Activated CD4-positive, alpha-beta T cell treated with anti-CD3 and anti-CD28 coated beads, Interleukin-2, Interleukin-6, amounts not matched to agents 100 ng/mL and 50 ng/mL, durations not matched to agents 16 hours and 8 hours (primary cell): ENCODE data around the gene FNIP1.
"Not testable (repeated sequence)": the region's sequence is repeated elsewhere in the genome, so short reads cannot be mapped to it uniquely, and the experiment has no call there.

Source experiments
- DNase-seq: peaks from one replicate; pipeline ENCODE4 v3.0.0-alpha.2; 2020

Gene FNIP1

GRCh38 chr5:131786900-131787692 lies 9.7 kb downstream of the FNIP1 start:
- DNase-seq: no peak

DNA sequence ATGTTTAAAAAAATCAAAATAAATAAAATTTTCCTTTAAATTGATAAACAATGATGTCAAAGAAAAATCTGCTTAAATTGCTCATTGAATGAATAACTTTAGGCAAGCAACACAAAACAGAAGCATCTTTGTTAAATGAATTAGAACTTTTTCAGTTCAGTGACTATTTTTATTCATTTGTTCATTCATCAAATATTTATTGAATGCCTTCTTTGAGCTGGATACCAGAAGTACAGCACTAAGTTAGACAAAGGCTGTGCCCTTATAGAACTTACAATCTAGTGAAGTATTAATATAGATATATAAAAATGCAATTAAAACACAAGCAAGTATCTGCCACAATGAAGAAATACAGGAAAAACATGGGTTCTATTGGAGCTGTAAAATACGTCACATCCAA lies 10.8 kb downstream of the FNIP1 start:
- DNase-seq: no peak

DNA sequence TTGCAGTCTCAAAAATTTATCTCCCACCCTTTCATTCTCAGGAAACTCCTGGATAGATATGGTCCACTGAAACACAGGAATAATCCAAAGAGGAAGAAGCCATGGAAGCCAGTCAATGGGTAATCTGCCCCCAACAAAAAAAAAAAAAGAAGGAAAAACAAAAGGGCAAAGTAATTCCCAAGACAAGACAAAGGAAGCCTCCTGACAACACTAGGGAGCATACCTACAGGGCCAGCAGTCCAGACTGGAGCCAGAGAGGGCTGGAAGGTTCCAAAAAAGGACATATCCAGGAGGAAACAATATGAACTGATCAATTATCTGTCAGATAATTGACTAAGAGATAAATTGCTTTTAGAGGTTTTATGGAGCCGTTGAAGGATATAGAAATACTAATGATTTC lies 12.9 kb downstream of the FNIP1 start:
- no peak for DNase-seq

DNA sequence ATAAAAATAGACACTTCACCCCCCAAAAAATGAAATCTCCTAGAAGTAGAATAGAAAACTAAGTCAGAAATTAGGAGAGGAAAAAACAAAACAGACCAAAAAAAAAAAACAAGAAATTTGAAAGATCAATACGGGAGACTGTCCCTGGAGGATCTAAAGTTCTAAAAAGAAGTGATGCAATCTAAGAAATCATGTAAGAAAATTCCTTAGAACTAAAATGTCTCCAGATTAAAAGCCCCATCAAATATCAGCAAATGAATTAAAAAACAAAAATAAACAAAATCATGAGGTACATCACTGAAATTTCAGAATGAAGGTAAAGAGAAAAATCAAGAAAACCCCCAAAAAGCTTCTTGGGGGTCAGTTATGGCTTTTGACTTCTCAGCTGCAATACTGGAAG lies 13.5 kb downstream of the FNIP1 start:
- DNase-seq: no peak

- no peak for DNase-seq
Observed at GRCh38 chr5:131782717-131783116, 14.1 kb downstream of the FNIP1 start.

- not testable (repeated sequence) for DNase-seq
Observed at GRCh38 chr5:131778141-131778540, 18.7 kb downstream of the FNIP1 start.

DNA sequence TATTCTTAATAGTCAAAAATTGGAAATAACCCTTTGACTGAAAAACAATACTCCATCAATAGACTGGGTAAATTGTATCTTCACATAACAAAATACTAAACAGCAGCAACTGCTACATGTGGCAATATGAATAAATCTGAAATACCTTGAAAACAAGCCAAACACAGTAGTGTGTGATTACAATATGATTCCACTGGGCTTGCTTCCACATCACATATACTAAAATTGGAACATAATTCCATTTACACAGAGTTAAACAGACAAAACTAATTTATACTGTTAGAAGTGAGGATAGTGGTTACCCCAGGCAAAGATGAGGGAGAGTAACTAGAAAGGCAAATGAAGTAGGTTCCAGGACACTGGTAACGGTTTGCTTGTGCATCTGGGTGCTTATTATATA lies 20.4 kb downstream of the FNIP1 start:
- no peak for DNase-seq

- no peak for DNase-seq
Observed at GRCh38 chr5:131774652-131775367, 22.0 kb downstream of the FNIP1 start.

DNA sequence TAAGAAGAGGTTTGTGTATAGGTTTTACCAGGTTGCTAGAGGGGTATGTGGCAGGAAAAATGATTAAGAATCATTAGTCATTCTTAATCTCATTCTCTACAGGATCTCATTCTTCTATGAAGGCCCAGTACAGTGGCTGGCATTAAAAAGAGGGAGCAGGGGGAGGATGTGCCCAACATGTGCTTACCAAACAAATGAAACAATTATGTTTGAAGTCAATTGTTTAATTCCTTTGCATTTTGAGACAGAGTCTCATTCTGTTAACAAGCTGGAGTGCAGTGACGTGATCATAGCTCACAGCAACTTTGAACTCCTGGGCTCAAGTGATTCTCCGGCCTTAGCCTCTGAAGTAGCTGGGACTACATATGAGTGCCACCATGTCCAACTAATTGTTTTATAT lies 23.0 kb downstream of the FNIP1 start:
- DNase-seq: no peak

DNA sequence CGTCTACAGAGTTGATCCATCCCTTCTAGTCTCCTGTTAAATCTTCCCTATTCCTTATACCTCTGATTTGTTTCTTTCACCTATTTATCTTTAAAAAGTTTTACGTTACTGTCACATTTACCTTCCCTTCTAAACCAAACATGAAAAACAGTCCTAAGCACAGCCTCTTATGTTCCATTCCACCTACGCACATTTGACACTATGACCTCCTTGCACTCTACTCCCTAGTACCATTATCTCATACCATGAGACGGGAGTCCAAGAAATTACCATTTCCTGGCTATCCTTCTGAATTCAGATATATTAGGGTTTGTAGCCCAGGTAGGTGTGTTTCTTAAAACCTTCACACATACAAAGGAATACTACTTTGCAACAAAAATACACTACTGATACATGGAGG lies 25.1 kb downstream of the FNIP1 start:
- no peak for DNase-seq

- no peak for DNase-seq
Observed at GRCh38 chr5:131769961-131770360, 26.9 kb downstream of the FNIP1 start.

DNA sequence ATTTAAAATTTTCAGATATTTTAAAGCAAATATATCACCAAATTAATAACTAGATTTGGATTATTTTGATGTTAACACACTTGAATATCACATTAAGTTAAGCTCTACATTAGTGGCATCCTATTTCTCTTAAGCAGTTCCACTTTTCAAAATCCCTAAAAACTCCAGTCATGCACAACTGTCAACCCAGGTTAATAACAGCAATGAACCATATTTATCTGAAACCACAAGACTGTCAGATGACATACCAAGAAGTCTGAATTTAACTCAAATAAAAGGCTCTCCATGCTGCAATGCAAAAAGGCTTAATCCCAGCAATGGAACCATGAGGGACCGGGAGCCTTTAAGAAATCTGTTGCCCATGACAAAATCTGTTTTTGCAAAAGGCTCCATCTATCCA lies 27.5 kb downstream of the FNIP1 start:
- no peak for DNase-seq

DNA sequence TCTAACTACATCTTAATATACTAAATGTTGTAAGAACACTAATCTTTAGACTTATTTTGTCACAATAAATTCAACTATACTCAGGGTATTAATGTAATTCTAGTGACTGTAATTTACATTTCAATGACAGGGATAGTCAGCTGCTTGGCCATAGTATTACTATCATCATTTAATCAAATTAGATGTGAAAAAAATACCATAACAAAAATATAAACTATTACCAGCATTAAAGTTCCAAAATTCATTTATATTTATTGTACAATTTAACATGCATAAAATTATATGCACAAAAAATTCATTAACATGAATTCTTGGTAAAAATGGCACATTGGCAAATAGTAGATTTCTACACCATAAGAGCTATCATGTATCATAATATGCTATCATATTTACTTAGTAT lies 28.9 kb downstream of the FNIP1 start:
- DNase-seq: no peak

DNA sequence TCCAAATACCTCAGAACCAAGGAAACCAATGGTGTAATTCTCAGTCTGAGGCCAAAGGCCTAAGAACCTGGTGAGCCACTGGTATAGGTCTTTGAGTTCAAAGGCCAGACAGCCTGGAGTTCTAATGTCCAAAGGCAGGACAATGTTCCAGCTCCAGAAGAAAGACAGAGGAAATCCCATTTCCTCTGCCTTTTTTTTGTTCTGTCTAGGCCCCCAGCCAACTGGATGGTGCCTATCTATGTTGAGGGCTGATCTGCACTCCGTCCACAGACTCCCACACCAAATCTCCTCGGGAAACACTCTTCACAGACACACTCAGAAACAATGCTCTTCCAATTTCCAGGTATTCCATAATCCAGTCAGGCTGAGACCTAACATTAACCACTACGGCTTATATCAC lies 30.1 kb downstream of the FNIP1 start:
- no peak for DNase-seq

DNA sequence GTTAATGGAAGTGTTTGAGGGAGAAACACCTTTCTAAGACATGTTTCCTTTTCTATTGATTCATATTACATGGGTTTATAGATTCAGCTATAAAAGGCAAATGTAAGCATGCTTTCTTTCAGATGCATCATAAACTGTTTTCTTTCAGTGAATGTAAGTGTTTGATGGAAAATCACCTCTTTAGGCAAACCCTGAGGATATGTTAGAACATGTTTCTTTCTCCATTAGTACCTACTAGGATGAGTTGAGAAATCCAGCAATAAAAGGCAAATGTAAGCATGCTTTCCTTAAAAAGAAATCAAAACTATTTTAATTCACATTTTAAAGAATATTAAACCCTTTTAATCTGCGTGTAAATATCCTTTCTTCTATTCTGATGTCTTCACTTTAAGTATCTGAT lies 31.6 kb downstream of the FNIP1 start:
- no peak for DNase-seq

DNA sequence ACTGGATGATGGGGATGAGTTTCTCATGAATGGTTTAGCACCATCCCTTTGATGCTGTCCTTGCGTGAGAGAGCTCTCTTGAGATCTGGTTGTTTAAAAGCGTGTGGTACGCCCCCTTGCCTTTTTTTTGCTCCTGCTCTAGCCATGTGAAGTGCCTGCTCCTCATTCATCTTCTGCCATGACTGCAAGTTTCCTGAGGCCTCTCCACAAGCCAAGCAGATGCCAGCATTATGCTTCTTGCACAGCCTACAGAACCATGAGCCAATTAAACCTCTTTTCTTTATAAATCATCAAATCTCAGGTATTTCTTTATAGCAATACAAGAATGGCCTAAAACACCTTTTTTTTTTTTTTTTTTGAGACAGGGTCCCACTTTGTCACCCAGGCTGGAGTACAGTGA lies 32.8 kb downstream of the FNIP1 start:
- no peak for DNase-seq

- DNase-seq: no peak
Observed at GRCh38 chr5:131760793-131761192, 36.0 kb downstream of the FNIP1 start.

- no peak for DNase-seq
Observed at GRCh38 chr5:131759704-131760103, 37.1 kb downstream of the FNIP1 start.

DNA sequence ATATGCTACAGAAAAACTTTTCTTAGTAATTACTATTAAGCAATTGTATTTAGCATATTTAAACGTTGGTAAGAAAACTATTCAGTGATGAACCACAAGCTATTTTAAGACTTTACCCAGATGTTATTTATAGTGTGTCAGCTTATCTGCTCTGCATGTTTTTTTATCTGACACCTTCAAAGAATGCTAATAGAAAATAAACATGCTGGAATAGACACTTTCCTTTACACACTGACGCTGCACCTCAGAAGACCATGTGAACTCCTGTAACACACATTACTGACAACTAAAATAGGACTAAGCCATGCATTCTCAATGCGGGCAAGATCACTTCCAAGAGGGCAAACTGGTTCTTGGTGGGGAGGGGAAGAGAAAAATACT lies 38.3 kb downstream of the FNIP1 start:
- DNase-seq: no peak

DNA sequence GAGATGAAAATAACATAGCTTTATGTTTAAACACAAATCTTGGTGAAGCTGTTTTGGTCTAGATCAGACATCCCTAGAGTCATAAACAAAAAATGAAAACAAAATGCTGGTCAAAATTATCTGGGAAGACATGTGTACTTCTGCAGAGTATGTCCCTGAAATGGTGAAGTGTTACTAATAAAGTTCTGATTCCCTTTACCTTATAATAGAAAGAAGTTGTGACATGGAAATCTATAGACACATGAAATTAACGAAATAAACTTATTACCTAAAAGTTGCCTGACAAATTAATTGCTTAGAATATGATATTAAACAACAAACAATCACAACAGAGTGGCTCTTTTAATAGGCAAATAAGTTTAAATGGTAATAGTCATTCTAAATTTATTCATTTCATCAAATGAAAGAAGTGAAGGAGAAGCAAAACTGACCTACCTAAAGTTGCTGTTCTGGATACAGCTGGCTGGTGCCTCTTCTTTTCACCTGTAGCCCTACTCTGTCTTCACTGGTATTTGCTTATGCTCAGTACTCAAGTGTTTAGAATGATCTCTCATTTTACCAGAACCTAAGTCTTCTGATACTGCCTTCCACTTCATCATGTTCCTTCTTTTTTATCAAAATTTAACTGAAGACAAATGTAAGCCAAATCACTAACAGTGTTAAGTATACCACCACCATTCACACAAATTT lies 38.8 kb downstream of the FNIP1 start:
- no peak for DNase-seq

DNA sequence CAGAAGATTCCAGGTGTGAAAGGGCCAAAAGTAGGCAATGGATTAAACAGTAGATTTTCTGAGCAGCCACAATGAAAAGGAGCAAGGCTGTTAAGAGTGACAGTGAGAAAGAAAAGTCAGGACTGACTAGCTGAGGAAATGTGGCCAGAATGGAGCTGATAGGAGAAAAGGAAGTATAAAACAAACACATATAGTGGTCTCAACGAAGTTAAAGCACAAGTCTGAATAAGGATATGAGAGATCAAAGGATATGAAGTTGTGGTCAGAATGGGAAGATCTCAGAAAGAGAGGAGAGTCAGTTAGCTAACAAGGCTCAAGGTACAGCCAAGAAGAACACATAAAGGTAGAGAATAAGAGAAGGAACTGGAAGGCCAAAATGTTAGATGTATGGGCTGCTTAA lies 39.9 kb downstream of the FNIP1 start:
- DNase-seq: no peak

DNA sequence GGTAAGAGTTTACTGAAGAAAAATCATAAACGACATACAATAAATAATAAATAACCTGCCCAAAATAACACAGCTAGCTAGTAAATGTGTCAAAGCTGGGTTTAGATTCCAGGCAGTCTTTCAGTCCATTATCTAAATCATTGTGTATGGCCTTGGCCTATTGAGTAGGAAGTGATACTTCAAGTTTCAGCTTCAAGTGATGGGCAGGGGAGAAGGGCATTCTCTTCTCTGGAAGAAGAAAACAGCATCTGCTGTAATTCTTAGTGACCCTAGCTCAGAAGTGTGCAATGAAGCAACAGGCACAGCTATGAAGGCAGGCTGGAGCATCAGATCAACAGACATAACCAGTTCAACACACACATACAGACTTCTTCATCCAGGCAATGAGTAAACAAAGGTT lies 42.5 kb downstream of the FNIP1 start:
- no peak for DNase-seq

DNA sequence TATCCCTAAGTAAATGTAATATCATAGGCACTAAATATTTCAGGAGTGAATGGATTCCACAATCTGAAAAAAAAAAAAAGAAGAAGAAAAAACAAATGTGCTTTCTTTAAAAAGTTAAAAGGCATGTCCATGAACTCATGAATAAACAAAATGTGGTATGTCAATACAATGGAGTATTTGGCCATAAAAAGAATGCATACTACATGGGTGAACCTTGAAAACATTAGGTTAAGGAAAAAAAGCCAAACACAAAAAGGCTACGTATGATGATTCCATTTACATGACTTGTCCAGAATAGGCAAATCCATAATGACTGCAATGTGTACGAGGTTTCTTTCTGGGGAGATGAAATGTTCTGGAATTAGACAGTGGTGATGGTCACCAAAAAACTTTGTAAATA lies 45.3 kb downstream of the FNIP1 start:
- DNase-seq: no peak
